Coronary artery (tissue), 2 donors: ENCODE results near the gene CLDN17.

Source experiments
- DNase-seq: peaks from one replicate; pipeline ENCODE4 v3.0.0-alpha.2; 2017; ENCODE audit warnings: low spot score
- H3K27ac ChIP-seq, 2 donors: fragments of 200-600 bp; sonication (generic); one replicate each; pipeline ENCODE4 v1.5.1; 2016 to 2019
- H3K4me3 ChIP-seq: fragments of 200-600 bp; sonication (generic); 2 replicates; pipeline ENCODE4 v1.5.1; 2016; ENCODE audit warnings: mild to moderate bottlenecking, moderate library complexity
- CTCF ChIP-seq: fragments of 200-600 bp; sonication (generic); IDR thresholded peaks from one replicate; pipeline ENCODE4 v1.5.1; 2019; ENCODE audit warnings: antibody characterized with exemption

CLDN17 gene

GRCh38 chr21:30166705-30167104 lies at the start of gene CLDN17:
TSS of gene CLDN17 (minus strand) at chr21:30166805. CDS start at chr21:30166617, 188 bp downstream.
- no peak for TF ChIP-seq CTCF

GRCh38 chr21:30216041-30216723 lies 49.6 kb upstream of the CLDN17 start, which contains the start of gene CLDN8:
TSS of gene CLDN8 (minus strand) at chr21:30216097. CDS start at chr21:30215925, 172 bp downstream.
- DNase-seq: no peak
- Histone ChIP-seq H3K4me3 (no peak within 1 kb of the TSS), H3K27ac (no peak within 1 kb of the TSS)
- no peak for TF ChIP-seq CTCF

More at GRCh38 chr21:30166705-30167104, at the start of gene CLDN17:
- H3K27ac ChIP-seq: no peak within 1 kb of the TSS
- DNase-seq: no peak
- no peak within 1 kb of the TSS for H3K4me3 ChIP-seq

- TF ChIP-seq CTCF: no peak
- no peak for DNase-seq
- Histone ChIP-seq H3K4me3 (no peak overlapping the region), H3K27ac (no peak overlapping the region)
Measured at GRCh38 chr21:30211071-30211470, 44.5 kb upstream of the CLDN17 start.

- DNase-seq: no peak
- no peak for TF ChIP-seq CTCF
- no peak overlapping the region for H3K4me3 ChIP-seq
- H3K27ac ChIP-seq: no peak overlapping the region
Measured at GRCh38 chr21:30209601-30210000, 43.0 kb upstream of the CLDN17 start.

GRCh38 chr21:30207252-30207579 lies 40.6 kb upstream of the CLDN17 start:
- no peak for DNase-seq
- no peak for TF ChIP-seq CTCF
- Histone ChIP-seq H3K4me3 (no peak overlapping the region), H3K27ac (no peak overlapping the region)

GRCh38 chr21:30206551-30207251 lies 40.1 kb upstream of the CLDN17 start:
- DNase-seq: no peak

More at GRCh38 chr21:30206551-30207251, 40.1 kb upstream of the CLDN17 start:
- Histone ChIP-seq H3K4me3 (no peak overlapping the region), H3K27ac (no peak overlapping the region)
- TF ChIP-seq CTCF: no peak
